Hindlimb muscle (tissue), 1 donor: ENCODE measurements around the gene MYADM. TPM values are rescaled to one million over a fixed set of nuclear protein-coding genes. Genes with fewer than 3 reads are reported as not detected.
"Not testable (repeated sequence)": the region's sequence is repeated elsewhere in the genome, so short reads cannot be mapped to it uniquely, and the experiment has no call there.

Experiments used
- DNase-seq: peaks from one replicate; pipeline ENCODE4 v3.0.0-alpha.2; 2013
- polyA plus RNA-seq: library from polyadenylated mRNA; unstranded; fragments of 120-200 nt; gene quantifications from one replicate; pipeline ENCODE4 v1.2.1, GENCODE V29; 2013; ENCODE audit not compliant: insufficient read length

MYADM gene, protein sequence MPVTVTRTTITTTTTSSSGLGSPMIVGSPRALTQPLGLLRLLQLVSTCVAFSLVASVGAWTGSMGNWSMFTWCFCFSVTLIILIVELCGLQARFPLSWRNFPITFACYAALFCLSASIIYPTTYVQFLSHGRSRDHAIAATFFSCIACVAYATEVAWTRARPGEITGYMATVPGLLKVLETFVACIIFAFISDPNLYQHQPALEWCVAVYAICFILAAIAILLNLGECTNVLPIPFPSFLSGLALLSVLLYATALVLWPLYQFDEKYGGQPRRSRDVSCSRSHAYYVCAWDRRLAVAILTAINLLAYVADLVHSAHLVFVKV
- 184 TPM for polyA plus RNA-seq

GRCh38 chr19:53867225-53868090, at the start of gene MYADM:
TSS of gene MYADM (plus strand) at chr19:53867883. CDS start at chr19:53873530, 5,647 bp downstream.
- peak; percentile 100 for DNase-seq

DNA sequence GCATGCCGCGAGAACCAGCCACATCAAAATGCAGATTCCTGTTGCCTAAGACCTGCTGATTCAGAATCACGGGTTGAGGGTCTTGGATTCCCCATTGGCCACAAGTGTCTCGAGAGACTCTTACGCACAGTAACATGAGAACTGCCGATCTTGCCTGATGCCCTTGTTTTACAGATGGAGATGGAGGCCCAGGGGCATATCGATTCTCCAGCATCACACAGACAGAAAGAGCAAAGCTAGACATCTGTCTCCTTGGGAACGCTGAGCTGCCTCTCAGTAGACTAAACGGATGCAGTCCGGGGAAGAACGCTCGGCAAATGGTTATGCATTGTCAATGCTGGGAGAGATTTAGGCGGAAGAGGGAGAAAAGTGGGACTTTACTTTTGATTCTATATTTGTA, 48.9 kb upstream of the MYADM start:
- no peak for DNase-seq

DNA sequence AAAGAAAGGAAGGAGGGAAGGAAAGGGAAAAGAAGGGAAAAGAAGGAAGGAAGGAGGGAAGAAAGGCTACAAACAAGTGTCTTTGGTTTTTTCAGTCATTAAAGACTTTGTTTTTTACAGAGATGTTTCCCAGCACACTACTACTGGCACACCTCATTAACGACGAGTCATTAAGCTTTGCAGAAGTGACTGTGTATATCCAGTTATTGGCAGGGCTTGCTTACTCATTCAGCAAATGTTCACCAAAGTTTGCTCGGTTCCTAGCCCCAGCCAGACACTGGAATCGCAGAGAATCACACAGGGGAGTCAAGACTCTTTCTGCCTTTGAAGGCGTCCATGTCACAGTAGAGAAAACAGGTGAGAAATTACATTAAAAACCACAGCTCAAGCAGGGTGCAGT, 47.8 kb upstream of the MYADM start:
- DNase-seq = no peak

DNA sequence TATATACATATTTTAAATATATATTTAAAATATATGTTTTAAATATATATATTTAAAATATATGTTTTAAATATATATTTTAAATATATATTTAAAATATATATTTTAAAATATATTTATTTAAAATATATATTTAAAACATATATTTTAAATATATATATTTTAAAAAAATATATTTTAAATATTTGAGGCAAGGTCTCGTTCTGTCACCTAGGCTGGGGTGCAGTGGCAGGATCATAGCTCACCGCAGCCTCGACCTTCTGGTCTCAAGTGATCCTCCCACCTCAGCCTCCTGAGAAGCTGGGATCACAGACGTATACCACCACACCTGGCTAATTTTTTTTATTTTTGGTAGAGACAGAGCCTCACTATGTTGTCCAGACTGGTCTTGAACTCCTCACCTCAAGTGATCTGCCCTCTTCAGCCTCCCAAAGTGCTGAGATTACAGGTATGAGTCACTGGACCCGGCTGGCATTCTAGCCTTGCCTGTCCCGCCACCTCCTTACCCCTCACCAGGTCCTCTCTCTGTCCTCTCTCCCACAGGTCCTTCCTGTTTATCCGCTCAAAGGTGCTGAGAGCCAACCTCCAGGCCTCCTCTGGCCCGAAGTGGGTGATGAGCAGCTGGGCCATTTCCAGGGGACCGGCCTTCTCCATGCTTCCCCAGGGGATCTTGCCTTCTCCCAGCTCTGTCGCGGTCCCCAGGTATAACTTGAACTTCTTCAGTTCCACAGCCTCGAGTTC, 44.1 kb upstream of the MYADM start:
- DNase-seq = no peak

GRCh38 chr19:53824134-53824611, 43.5 kb upstream of the MYADM start, which contains the start of gene NLRP12:
TSS of gene NLRP12 (minus strand) at chr19:53824314. CDS start at chr19:53824174, 140 bp downstream.
- DNase-seq = peak; percentile 36

DNA sequence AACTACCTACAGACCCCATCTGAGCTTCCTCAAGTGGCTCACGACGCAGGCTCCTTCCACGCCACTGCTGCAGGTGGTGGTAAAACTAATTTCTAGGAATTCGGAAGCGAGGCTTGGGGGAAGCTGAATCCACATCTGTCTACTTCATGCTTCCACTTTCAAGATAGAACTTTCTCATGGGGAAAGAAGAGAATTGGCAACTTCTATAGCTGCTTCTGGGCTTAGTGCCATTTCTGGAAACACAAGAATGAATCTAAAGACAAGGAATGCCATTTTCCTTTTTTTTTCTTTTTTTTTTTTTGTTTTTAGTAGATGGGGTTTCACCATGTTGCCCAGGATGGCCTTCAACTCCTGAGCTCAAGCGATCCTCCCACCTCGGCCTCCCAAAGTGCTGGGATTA, 40.8 kb upstream of the MYADM start:
- no peak for DNase-seq

- no peak for DNase-seq
Measured at GRCh38 chr19:53828531-53828930, 39.2 kb upstream of the MYADM start.

GRCh38 chr19:53832861-53833260, 34.8 kb upstream of the MYADM start:
- DNase-seq = not testable (repeated sequence)

- not testable (repeated sequence) for DNase-seq
Measured at GRCh38 chr19:53838446-53838845, 29.2 kb upstream of the MYADM start.

GRCh38 chr19:53840241-53840640, 27.4 kb upstream of the MYADM start:
- not testable (repeated sequence) for DNase-seq

- DNase-seq = not testable (repeated sequence)
Measured at GRCh38 chr19:53840914-53841313, 26.8 kb upstream of the MYADM start.

GRCh38 chr19:53844849-53845246, 22.8 kb upstream of the MYADM start:
- DNase-seq = no peak

DNA sequence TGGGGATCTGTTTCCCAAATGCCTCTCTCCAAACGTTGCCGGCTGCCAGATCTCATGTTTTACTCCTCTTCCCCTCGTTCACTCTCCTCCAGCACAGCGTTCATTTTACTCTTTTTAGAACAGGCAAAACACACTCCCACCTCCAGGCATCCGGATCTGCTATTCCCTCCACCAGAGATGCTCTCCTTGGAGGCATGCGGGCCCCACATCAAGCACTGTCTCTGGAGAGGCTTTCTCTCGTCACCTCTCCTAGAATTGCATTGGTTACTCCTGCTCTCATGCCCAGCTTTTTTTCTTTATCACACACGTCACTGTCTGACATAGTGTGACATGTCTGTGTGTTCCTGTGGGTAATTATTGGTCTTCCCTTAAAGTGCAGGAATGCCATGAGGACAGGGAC, 20.1 kb upstream of the MYADM start:
- no peak for DNase-seq

DNA sequence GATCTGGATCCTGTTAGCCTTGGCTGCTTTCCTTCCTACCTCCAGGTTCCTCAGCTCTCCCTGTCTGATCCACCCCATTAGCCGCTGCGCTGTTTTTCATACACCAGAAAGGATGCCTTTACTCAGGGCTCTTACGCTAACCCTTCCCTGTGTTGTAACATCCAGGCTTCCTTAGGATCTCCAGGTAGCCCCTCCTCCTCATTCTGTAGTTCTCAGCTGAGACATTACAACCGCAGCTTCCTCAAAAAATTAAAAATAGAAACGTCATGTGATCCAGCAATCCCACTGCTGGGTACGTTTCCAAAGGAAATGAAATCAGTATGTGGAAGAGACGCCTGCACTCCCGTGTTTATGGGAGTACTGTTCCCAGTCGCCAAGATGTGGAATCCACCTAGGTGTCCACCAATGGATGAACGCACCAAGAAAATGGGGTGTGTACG, 18.4 kb upstream of the MYADM start:
- DNase-seq = peak; percentile 54

DNA sequence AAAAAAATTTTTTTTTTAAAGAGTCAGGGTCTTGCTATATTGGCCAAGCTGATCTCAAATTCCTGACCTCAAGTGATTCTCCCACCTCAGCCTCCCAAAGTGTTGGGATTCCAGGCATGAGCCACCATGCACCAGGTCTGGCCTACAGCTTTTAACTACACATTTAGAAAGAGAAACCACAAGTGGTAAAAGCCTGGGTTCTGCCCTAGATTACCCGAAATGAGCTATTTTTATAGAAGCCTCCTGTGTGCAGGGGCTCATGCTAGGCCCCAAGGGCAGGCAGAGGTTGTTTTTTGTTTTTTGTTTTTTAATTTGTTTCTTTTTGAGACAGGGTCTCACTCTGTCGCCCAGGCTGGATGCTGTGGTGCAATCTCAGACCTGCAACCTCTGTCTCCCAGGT, 14.0 kb upstream of the MYADM start:
- DNase-seq = no peak

DNA sequence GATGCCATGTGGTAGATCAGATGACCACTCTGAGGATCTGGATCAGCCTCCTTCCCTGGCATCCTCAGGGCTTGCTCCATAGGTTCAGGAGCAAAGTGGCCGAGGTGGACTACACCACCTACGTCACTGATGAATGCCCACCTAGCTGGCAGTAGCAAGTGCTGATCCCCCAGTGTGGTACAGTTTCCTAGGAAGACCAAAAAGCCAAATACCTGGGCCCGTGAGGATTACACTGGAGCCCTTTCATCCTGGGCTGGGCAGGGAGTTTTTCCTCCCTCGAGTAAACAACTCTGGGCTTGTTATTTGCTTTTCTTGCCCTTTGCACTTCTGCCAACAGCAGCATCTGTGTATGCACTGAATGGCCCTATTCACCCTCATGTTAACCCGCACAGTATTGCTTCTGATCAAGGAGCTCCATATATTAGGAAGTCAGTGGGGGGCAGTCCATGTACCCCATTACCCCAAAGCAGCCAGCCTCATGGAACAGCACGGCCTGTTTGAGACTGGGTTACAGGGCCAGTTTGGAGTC, 3.3 kb upstream of the MYADM start:
- DNase-seq = no peak

- DNase-seq = no peak
Measured at GRCh38 chr19:53865523-53865917, 2.2 kb upstream of the MYADM start.

- DNase-seq = peak; percentile 87
Measured at GRCh38 chr19:53865918-53866864, 1.5 kb upstream of the MYADM start.

- no peak for DNase-seq
Measured at GRCh38 chr19:53866865-53867224, 838 bp upstream of the MYADM start.

GRCh38 chr19:53868091-53868891, 608 bp downstream of the MYADM start:
- peak; percentile 48 for DNase-seq
